Measurements from ENCODE around the gene HTR6.
"Not testable (repeated sequence)": the region's sequence is repeated elsewhere in the genome, so short reads cannot be mapped to it uniquely, and the experiment has no call there.

Gene HTR6

DNA sequence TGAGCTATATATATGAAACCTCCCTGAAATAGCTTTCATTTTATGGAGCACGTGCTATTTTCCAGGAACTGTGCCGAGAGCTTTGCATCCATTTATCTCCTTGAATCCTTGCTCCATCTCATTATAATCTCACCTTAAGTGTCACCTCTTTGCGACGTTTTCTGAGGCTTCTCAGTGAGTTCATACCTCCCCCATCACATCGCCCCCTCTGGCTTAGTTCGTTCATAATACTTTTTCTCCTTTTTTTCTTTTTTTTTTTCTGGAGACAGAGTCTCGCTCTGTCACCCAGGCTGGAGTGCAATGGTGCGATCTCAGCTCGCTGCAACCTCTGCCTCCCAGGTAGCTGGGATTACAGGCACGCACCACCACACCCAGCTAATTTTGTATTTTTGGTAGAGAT lies 25.4 kb upstream of the HTR6 start:
- not testable (repeated sequence) for DNase-seq (ENCODE audit: low spot score)

DNA sequence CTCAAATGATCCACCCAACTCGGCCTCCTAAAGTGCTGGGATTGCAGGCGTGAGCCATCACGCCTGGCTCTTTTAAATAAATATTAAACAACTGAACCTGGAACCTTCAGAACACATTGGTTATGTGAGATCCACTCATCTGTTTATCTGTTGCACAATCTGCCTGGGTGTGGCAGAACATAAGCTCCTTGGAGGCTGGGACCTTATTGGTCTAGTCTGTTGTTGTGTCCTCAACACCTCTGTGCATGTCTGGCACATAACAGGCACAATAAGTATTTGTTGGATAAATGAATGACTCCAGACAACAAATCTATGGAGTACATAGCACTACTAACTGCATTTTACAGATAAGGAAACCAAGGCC lies 24.7 kb upstream of the HTR6 start:
- no peak for DNase-seq (ENCODE audit: low spot score)

DNA sequence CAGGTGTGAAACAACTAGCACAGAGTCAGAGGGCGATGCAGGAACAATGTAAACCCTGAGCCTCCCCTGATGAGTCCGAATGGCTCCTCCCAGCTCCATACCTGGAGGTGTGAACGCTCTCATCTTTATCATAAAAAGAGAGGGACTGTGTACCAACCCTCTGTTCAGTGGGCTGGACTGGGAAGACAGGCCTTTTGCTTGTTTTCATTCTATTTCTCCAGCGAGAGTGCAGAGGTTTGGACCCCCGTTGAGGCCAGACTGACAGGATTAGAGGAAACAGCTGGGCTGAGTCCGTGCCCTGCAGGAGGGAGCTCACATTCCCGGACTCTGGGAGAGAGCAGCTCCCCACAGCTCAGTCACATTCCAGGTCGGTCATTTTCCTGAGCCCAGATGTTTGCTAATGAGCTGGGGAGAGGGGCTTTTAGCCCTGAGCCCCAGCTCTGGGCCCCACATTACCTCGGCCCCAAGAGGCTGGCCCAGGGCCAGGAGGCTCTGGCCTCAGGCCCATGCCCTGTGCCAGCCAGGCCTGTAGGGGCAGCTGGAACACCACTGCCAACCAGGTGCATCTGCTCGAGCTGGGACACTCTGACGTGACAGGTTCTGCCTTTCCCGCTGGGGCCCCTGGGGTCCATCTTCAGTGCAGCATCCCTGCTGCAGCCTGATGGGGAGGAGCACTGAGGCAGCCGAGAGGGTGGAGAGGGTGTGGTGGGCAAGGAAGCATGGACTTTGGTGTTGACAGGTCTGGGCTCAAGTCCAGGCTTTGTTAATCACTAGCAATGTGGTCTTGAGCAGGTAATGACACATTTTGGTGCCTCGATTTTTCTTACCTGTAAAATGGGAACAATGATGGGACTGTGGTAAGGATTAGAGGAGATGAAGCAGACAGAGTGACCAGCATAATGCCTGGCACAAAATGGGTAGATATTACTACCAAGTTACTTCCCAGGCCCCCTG lies 24.0 kb upstream of the HTR6 start:
- DNase-seq (ENCODE audit: low spot score), result no peak

DNA sequence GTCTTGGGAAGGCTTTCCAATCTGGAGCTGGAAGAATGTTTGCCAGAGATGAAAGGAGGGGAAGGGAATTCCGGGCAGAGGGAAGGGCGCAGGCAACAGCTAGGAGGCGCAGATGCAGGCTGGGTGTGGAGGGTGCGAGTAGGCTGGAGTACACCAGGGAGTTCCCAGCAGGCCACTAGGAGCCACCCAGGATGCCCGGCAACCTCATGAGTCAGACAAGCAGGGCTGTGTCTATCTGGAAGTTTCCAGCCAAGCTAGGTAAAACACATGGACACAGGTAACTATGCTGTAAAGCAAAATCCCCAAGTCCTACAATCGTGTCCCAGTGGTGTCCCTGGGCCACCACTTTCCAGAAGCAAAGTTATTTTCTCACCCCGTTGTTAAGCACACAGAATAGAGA lies 21.6 kb upstream of the HTR6 start:
- DNase-seq (ENCODE audit: low spot score), result no peak

DNA sequence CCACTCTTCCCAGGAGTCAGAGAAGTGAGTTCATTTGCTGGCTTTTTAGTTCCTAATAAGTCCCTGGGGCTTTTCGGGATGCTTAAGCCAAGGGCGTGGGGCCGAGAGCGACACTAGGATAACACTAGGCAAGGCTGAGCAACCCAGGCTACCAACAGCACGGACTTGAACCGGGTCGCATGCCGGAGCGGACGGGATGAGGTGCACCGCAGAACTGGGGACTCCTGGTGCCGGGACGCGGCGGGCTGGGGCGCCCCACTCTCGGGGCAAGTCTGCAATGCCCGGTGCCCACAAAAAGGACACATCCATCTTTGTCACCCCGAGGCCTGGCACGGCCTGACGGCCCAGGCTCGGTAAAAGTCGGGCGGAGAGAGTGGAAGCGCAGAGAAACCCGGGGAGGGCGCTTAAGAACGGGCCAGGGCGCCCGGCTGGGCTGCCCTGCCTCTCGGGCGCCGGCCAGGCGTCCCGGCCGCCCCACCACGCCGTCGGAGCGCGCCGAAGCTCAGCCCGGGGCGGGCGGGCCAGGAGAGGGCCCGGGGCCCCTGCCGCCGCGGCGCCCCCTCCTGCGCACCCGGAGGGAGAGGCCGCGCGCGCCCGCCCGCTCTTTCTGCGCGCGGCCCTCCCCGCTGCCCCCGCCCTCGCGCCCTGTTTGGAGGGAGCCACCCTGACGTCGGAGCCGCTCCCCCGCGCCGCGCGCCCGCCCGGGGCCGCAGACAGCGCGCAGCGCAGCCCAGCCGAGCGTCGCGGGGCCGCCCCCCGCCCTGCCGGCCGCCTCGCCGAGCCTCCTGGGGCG lies 20.9 kb upstream of the HTR6 start, which contains the start of gene NBL1:
TSS of gene NBL1 (plus strand) at position 710 of the 793 bp plus-strand sequence. CDS start 10,720 bp downstream, outside the sequence.
- peak; percentile 66 for DNase-seq (ENCODE audit: low spot score)

DNA sequence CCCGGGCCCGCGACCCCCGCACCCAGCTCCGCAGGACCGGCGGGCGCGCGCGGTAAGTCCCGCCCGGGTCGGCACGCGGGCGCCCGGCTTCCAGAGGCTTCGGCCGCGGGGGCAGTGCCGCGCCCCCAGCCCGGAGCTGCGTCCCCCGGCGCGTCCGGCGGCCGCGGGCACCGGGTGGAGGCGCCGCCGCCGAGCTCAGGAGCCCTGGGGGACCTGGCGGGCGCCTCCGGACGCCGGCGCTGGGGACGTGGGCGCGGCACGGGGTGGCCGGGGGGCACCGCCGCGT lies 20.3 kb upstream of the HTR6 start:
- DNase-seq (ENCODE audit: low spot score), result no peak

DNA sequence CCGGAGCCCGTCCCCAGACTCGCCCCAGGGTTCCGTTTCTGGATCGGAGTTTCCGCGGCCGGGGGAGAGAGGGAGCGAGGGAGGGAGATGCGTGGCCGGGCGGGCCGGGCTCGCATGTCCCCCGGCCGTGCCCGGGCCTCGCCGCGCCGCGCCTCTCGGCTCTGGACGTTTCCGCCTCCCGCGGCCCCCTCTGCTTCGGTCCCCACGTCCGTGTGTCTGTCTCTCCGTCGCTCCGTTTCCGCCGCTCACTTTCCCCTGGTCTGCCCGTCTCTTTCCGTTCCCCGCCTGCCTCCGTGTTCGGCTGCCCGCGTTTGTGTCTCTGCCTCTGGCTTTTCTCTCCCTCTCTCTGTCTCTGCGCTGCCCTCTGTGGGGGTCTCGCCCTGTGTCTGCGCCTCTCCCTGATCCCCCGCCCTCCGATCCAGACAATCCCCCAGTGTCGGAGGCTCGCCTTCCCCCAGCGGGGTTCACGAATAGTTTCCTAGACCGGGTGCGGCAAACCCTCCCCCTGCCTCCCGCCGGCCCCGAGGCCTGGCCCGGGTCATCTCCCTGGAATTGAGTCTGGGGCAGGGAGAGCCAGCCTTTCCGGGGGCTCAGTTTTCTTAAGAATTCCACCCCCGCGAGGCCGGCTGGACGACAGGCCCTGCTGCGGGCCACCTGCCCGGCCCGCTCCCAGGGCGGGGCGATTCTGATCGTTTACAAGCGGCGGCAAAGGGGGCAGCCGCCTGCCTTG lies 19.8 kb upstream of the HTR6 start:
- DNase-seq (ENCODE audit: low spot score), result peak; percentile 46

DNA sequence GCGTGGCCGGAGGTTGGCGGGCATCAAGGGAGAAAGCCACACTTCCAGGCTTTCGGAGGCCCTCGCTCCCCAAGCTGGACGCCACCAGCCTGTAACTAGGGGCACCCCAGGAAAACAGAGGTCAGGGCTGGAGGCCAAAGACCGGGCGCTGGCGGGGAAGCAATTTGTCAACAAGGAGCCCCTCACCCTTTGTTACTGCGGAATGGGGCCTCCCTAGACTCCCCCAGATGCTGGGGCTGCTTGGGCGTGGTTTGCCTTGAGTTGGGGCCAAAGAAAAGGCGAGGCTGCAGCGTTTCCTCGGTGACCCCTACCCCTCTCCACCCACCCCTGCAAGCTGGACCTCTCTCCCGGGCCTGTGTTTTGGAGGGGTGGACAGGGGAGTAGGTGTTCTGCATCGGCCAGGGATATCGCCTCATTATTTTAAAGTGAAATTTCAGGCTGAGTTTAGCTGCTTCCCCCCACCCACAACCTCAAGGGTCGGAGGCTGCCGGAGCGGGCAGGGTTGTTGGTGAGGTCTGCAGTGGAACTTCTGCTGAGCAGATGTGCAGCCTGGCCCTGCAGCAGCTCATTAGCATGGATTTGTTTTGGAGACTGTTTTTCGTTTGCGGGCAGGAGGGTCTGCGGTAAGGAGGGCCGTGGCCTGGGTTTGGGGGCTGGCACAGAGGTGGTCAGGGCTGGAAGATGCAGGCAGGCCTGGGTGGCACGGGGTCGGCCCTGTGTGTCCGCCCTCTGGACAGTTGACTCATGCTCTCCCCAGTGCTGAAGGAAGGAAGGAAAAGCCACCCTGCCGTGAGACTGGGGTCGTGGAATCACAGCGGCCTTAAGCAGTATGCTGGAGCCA lies 19.0 kb upstream of the HTR6 start:
- DNase-seq (ENCODE audit: low spot score), result no peak

DNA sequence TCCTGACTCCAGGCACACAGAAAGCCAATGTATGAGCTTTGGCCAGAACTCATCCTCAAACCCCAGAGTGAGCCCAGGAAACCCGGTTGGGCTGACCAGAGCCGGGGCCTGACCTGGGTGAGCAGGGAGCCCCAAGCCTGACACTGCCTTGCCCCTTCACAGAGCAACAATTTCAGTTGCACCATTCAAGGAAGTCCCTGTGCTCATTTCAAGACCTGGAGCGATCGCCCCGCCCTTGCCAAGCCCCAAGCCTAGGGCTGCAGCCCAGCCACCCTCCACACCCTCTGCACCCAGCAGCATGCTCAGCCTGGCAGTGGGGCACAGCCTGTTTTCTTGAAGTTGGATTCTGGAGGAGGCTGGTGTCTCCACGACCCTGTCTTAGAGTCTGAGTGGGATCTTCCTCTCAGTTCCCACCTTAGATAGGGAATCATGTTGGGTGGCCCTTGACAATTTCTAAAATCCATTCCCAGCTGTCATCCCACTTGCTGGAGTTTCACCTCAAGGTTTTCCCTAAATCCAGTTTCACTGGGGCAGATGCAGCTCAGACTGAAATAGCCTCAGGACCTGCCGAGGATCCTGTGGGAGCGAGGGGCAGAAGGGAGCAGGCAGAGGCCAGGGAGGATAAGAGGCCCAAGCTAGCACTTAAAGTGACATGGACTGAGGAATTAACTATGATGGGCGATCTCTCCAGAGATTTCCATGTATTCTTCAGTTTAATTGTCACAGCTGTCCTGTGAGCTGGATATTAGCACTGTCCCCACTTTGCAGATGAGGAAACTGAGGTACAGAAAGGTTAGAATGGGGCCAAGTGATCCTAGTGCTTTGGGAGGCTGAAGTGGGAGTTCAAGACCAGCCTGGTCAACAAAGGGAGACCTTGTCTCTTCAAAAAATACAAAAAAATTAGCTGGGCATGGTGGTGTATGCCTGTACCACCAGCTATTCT lies 18.0 kb upstream of the HTR6 start:
- no peak for DNase-seq (ENCODE audit: low spot score)

DNA sequence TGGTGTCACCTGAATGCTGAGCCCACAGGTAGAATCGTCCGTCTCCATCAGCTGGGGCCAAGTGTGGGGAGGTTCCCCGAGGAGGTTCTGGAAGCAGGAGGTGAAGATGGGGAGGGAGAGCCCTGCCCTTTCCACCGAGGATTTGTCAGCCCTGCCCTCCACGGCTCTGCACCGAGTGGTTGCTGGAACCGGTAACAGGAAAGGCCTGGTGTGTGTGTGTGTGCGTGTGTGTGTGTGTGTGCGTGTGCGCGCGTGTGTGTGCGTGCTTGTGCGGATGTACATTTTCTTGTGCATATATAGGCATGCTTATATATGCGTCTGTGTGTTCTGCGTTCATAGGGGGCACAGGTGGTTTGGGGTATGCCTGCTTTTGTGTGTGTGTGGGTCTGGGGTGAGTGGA lies 17.0 kb upstream of the HTR6 start:
- no peak for DNase-seq (ENCODE audit: low spot score)

DNA sequence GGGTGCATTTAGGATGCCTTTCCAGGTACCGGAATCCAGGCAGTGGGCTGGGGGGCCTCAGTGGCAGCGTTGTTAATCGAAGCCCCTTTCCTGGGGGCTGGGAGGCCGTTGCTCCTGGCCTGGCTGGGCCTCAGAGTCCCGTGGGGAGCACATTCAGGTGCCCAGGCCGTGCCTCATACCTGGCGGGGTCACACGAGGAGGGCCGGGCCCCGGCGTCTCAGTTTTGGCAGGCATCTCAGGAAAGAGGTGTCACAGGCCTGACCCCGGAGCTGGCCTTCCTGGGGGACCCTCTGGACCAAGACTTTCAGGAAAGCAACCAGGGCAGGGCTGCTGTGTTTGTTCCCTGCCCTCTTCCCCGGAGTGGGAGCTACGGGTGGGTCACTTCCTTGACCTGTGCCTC lies 16.4 kb upstream of the HTR6 start:
- DNase-seq (ENCODE audit: low spot score), result no peak

DNA sequence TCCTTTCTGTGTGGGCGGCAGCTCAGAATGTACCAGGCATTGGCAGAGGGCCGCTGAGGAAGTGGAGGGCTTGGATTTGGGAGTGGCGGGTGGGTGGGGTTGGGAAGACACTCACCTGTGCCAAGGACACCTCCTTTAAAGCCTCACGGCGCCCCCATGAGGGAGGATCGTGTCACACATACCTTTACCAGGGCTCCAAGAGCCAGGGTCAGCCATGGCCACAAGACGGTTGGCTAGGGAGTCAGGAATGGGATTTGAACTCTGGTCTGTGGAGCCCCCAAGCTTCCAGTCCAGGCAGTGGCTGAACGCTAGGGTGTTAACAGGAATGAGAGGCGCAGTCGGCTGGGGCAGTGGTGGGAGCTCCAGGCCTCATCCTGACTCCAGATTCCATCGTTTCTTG lies 16.0 kb upstream of the HTR6 start:
- DNase-seq (ENCODE audit: low spot score), result no peak

DNA sequence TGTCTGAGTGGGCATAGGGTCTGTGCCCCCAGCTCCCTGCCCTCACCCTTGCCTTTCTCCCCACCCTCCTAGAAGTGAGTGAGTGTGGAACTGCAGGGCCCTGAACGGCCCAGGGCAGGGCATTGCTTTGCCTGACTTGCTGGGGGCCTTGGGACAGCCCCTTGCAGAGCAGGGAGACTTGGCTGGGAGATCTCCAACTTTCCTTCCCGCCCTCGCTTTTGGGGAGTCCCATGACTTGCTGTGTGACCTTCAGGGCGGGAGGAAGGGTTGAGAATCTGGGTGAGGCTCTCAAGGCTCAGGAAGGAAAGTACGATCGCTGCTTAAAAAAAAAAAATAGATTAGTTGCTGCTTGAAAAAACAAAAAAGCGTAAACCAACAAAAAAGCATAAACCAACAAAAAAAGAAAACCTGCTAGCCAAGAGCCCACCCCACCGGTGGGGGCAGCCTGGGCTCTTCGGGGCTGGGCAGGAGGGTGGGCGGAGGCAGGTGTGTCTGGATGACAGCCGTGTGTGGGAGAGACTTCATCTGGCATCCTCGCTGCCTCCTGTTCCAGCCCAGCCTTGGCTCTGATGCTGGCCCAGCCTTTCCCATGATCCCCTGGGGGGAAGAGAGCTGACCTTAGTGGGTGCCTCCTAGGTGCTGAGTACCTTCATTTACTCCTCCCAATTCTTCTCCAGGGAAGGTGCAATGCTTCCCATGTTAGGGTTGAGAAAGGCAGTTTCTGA lies 14.1 kb upstream of the HTR6 start:
- DNase-seq (ENCODE audit: low spot score), result no peak

DNA sequence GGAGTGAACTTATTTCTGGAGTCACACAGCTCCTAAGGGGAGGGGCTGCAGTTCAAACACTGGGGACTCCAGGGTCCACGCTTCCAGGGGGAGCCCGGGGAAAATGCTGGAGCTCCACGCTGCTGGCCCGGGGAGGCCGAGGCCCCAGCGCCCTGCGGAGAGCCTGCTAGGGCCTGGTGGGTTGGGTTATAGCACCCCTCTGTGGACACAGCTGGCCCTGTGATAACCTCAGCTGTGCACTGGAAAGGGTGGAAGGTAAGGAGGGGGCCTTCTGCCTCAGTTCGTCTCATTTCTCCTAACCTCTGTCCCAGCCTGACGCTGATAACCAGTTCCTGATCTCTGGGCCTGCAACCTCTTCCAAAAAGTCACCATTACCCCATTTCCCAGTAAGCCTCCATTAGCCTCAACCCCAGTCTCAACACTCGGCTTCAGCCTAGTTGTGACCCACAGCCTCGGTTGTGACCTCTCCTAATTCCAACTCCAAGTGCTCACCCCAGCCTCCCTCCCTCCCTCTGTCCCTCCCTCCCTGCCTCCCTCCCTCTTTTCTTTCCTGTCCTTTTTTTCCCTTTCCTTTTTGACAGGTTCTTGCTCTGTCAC lies 13.4 kb upstream of the HTR6 start:
- DNase-seq (ENCODE audit: low spot score), result no peak

DNA sequence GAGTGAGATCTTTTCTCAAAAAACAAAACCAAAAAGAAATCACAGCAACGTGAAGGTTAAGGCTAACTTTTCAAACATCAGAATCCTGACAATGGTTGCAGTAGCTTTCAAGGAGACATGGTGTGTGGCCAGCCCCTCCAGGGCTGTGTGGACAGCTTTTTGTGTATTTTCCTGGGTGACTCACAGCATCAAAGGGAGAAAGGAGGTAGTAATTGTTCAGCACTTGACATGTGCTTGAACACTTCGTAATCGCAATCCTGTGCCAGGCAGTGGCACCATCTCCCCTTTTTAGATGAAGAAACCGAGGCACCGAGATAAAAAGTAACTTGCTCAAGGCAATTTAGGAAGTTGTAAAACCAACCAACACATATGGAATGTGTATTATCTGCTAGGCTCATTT lies 10.3 kb upstream of the HTR6 start:
- no peak for DNase-seq (ENCODE audit: low spot score)

DNA sequence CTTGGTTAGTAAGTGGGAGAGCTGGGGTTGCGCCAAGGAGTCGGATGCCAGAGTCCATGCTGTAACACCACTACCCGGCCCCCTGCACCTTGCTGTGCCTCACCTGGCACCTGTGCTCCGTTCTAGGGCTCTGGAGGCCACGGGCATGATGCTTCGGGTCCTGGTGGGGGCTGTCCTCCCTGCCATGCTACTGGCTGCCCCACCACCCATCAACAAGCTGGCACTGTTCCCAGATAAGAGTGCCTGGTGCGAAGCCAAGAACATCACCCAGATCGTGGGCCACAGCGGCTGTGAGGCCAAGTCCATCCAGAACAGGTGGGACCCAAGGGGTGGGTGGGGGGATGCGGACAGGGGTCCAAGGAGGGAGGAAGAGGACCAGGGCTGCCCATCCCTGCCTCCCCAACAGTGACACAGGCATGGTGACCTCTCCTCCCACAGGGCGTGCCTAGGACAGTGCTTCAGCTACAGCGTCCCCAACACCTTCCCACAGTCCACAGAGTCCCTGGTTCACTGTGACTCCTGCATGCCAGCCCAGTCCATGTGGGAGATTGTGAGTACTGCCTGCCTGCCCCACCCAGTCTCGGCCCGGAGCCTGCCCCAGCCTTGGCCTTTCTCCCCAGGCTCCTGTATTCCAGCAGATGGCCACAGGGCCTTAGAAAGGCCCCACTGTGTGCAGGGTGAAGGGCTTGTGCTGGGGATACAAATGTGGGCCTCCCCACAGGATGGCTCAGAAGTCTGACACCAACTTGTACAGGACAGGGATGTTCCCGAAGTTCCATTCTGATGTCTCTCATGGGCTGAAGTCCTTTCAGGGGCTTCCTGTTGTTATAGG lies 9.6 kb upstream of the HTR6 start:
- DNase-seq (ENCODE audit: low spot score), result no peak

DNA sequence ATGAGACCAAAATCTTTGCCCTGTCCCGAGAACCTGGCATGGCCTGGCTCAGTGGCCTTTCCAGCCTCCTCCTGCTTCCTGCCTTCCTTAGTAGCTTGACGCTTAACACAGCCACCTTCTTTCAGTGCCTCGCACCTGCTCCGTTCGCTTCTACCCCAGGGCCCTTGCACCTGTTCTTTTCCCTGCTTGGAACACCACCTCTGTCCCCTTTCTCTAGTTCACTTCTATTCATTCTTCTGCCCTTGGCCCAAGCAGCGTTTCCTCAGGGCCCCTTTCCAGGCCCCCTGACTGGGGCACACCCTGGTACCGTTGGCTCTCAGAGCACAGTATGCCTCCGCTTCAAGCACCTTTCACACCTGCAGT lies 9.0 kb upstream of the HTR6 start:
- DNase-seq (ENCODE audit: low spot score), result no peak

DNA sequence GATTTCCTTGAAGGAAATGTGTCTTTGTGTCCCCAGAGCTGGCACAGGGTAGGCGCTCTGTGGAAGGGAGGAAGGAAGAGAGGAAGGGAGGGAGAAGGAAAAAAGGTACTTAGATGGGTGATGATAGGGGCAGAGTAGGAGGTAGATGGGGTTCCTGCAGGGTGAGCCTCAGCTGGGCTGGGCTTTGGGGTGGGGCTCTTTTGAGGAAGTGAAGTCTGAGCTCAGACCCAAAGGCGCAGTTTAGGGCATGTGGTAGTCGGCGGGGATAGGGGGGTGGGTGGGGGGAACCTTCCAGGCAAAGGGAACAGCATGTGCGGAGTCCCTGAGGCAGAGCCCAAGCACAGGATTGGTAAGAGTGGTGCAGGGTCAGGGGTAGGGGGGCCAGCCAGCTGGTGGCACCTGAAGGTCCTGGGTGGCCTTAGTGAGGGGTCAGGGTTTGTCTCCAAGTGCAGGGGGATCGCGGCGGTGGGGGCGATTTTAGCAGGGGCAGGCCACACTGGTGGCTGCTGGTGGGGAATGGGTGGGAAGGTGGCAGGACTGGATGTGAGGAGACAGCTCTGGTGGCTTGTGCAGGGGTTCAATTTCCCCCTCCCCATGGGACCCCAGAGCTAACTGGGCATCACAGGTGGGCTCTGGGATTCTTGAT lies 8.4 kb upstream of the HTR6 start:
- no peak for DNase-seq (ENCODE audit: low spot score)

All from germinal center (tissue), 1 donor.